ENCODE measurements around the gene ALG13. TPM values are rescaled to one million over a fixed set of nuclear protein-coding genes. Genes with fewer than 3 reads are reported as not detected.

The ALG13 gene
- total RNA-seq, 1 donor from 2014 or later: 71.2 TPM

- H3K27me3 Mint-ChIP-seq (ENCODE audit: insufficient read depth, low read depth): peaks cover 2% of the 10 kb centered on the region
- TF ChIP-seq CTCF (IDR thresholded peaks at IDR 0.05): no peak
- TF ChIP-seq EZH2 (IDR thresholded peaks at IDR 0.05): no peak
- no peak for TF ChIP-seq EZH2phosphoT487 (IDR thresholded peaks at IDR 0.05)
- no peak overlapping the region for H3K4me3 ChIP-seq
- H3K36me3 ChIP-seq: no peaks in the 10 kb centered on the region
- H2AFZ ChIP-seq (replicated peaks): no peak overlapping the region
- no peaks in the 10 kb centered on the region for H3K4me1 Mint-ChIP-seq
- no peaks in the 10 kb centered on the region for H3K9me3 Mint-ChIP-seq
- no peak overlapping the region for H3K27ac Mint-ChIP-seq
- H3K36me3 Mint-ChIP-seq: no peaks in the 10 kb centered on the region
- H3K9me3 ChIP-seq (ENCODE audit: low read depth): no peaks in the 10 kb centered on the region
- H3K4me3 Mint-ChIP-seq: no peak overlapping the region
- no peak overlapping the region for H3K4me2 ChIP-seq
- H3K27me3 ChIP-seq: no peaks in the 10 kb centered on the region
- no peak overlapping the region for H3K9ac ChIP-seq
- no peaks in the 10 kb centered on the region for H4K20me1 ChIP-seq (ENCODE audit: low read depth)
- DNase-seq (ENCODE audit: low spot score): no peak
- no peak overlapping the region for H3K27ac ChIP-seq
- no peaks in the 10 kb centered on the region for H3F3A ChIP-seq (ENCODE audit: low read depth)
- H3K4me1 ChIP-seq: no peaks in the 10 kb centered on the region
- H3K79me2 ChIP-seq (ENCODE audit: low read depth): no peaks in the 10 kb centered on the region
Observed at GRCh38 chrX:111649638-111650037, 31.3 kb upstream of the ALG13 start.

- H3K4me1 Mint-ChIP-seq: no peaks in the 10 kb centered on the region
- H2AFZ ChIP-seq (replicated peaks): no peak overlapping the region
- no peak for DNase-seq (ENCODE audit: low spot score)
- H3K79me2 ChIP-seq (ENCODE audit: low read depth): no peaks in the 10 kb centered on the region
- no peak overlapping the region for H3K4me2 ChIP-seq
- no peak overlapping the region for H3K27ac ChIP-seq
- no peaks in the 10 kb centered on the region for H4K20me1 ChIP-seq (ENCODE audit: low read depth)
- H3F3A ChIP-seq (ENCODE audit: low read depth): no peaks in the 10 kb centered on the region
- H3K4me1 ChIP-seq: no peaks in the 10 kb centered on the region
- H3K9ac ChIP-seq: no peak overlapping the region
- no peak for TF ChIP-seq EZH2phosphoT487 (IDR thresholded peaks at IDR 0.05)
- no peak for TF ChIP-seq CTCF (IDR thresholded peaks at IDR 0.05)
- TF ChIP-seq EZH2 (IDR thresholded peaks at IDR 0.05): no peak
- H3K9me3 ChIP-seq (ENCODE audit: low read depth): no peaks in the 10 kb centered on the region
- H3K36me3 Mint-ChIP-seq: no peaks in the 10 kb centered on the region
- no peaks in the 10 kb centered on the region for H3K36me3 ChIP-seq
- H3K27me3 ChIP-seq: no peaks in the 10 kb centered on the region
- H3K9me3 Mint-ChIP-seq: no peaks in the 10 kb centered on the region
- H3K27me3 Mint-ChIP-seq (ENCODE audit: insufficient read depth, low read depth): peaks cover 2% of the 10 kb centered on the region
- H3K27ac Mint-ChIP-seq: no peak overlapping the region
- H3K4me3 Mint-ChIP-seq: no peak overlapping the region
- H3K4me3 ChIP-seq: no peak overlapping the region
Observed at GRCh38 chrX:111650845-111651244, 30.1 kb upstream of the ALG13 start.

- no peaks in the 10 kb centered on the region for H3K79me2 ChIP-seq (ENCODE audit: low read depth)
- H3K4me2 ChIP-seq: no peak overlapping the region
- Mint-ChIP-seq H3K4me3 (no peak overlapping the region), H3K36me3 (no peaks in the 10 kb centered on the region), H3K27ac (no peak overlapping the region), H3K9me3 (no peaks in the 10 kb centered on the region), H3K4me1 (no peaks in the 10 kb centered on the region), H3K27me3 (ENCODE audit: insufficient read depth, low read depth) (peaks cover 2% of the 10 kb centered on the region)
- H3K9ac ChIP-seq: no peak overlapping the region
- no peaks in the 10 kb centered on the region for H3K9me3 ChIP-seq (ENCODE audit: low read depth)
- no peaks in the 10 kb centered on the region for H4K20me1 ChIP-seq (ENCODE audit: low read depth)
- DNase-seq (ENCODE audit: low spot score): peak; percentile 30
- no peaks in the 10 kb centered on the region for H3F3A ChIP-seq (ENCODE audit: low read depth)
- peak; percentile 37 for TF ChIP-seq CTCF (IDR thresholded peaks at IDR 0.05)
- TF ChIP-seq EZH2phosphoT487 (IDR thresholded peaks at IDR 0.05): no peak
- no peak for TF ChIP-seq EZH2 (IDR thresholded peaks at IDR 0.05)
- no peaks in the 10 kb centered on the region for H3K27me3 ChIP-seq
- H2AFZ ChIP-seq (replicated peaks): no peak overlapping the region
- H3K4me1 ChIP-seq: no peaks in the 10 kb centered on the region
- H3K4me3 ChIP-seq: no peak overlapping the region
- no peak overlapping the region for H3K27ac ChIP-seq
- H3K36me3 ChIP-seq: no peaks in the 10 kb centered on the region
Observed at GRCh38 chrX:111652719-111653118, 28.3 kb upstream of the ALG13 start.
